Stimulated activated CD4-positive, alpha-beta T cell treated with anti-CD3 and anti-CD28 coated beads, TNF-alpha, amount 100 ng/mL, for 1 hour (primary cell): Measurements from ENCODE around the gene SNX8.

Experiments used
- DNase-seq, 3 donors: peaks; one replicate each; pipeline ENCODE4 v3.0.0-alpha.2; 2020; ENCODE audit warnings: low read depth in 3 of 3, low spot score in 1 of 3

SNX8 gene

DNA sequence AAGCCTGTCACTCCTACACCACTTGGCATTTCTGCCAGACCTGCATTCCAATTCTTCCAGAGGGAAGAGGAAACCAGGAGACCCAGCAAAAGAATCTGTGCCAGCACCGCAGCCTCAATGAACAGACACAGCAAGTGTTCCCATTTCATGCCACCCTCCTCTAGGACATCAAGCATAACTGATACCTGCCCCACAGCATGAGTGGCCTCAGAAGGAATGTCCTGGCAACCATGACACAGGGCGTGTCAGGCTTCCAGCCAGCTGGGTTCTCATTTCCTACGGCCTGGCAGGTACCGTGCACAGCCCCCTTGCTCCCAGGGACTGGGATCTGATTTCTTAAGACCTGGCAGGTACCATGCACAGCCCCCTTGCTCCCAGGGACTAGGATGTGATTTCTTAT lies 89.3 kb downstream of the SNX8 start:
- DNase-seq = no peak

DNA sequence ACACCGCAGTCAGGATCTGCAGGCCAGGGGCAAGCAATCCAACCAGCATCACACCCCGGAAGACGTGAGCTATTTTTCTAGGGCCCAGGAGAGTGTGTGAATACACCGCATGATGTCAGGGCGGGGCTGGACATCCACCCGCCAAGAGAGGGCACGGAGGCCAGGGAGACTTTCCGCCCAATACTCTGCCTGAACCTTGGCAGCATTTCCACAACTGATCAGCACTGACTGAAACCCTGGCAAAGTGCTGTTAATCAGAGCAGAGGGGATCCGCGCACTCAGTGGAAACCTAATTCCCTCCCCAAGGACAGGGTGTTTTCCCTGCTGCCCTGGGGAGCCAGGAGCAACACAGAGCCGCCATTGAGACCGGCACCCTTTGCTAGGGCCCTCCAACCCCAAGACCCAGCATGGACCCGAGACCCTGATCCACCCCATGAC lies 89.7 kb downstream of the SNX8 start:
- no peak for DNase-seq

GRCh38 chr7:2223321-2223720 lies 90.9 kb downstream of the SNX8 start:
- no peak for DNase-seq

DNA sequence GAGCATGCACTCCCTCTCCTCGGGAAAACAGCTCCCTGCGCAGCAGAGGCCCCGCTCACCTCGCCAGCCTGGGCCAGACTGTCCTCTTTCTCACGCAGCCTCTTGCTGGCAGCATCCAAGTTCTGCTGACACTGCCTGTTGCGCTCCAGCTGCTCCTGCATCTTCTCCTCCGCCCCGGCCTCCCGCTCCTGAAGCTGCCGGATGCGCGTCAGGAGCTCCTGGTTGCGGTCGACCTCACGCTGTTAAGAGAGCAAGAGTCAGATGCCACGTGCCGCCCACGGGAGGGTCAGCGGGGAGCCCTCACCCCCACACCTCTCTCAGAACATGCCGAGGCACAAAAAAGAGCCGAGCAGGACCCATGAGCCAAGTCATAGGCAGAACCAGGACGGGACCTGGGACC lies 91.7 kb downstream of the SNX8 start:
- no peak for DNase-seq

GRCh38 chr7:2220954-2221353 lies 93.3 kb downstream of the SNX8 start:
- no peak for DNase-seq

GRCh38 chr7:2220506-2220905 lies 93.7 kb downstream of the SNX8 start:
- DNase-seq = no peak

DNA sequence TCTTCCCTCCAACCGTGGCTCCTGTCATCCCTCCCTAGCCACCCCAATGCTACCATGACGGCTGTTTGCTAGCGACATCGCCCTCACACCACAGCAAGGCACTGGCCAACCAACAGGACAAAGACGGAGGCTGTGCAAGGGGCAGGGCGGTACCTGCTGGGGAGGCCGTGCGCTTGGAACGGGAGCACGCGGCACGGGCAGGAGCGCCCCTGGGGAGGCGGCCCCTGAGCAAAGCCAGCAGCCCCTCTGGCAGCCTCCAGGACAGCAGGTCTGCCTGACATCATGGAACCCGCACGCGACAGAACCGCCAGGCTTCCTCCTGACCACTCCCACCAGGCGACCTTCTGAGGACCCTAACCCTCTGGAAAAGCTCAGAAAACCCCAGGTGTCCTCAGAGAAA lies 94.2 kb downstream of the SNX8 start:
- DNase-seq = no peak

DNA sequence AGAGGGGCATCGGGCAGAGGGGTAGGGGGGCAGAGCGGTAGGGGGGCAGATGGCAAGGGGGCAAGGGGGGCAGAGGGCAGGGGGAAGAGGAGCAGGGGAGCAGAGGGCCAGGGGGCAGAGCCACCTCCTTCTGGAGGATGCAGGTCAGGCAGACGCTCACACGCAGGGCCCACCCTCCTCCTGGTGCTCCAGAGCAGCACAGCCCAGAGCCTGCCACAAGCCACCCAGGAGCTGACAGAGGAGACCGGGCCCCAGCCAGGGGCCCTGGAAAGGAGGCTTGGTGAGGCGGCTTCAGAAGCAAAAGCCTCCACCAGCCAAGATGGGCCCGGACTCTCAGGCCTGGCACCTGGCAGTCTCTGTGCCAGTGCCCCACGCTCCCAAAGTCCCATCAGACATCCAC lies 94.6 kb downstream of the SNX8 start:
- DNase-seq = no peak

DNA sequence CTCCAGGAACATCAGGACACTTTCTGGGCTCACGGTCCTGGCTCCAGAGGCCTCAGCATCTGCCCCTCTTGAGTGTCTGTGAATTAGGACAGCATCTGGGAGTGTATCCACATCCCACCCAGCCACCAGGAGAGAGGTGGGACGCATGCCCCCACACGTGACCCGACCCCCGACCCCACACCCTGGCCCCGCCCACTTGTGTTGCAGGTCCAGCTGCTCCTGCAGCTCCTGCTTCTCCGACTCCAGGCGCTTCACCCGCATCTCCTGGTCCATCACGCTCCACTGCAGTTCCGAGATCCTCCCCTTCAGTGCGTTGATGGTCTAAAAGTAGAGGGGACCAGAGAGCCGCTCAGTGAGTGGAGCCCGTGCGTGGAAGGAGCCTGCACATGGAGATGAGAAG lies 95.1 kb downstream of the SNX8 start:
- DNase-seq = no peak

DNA sequence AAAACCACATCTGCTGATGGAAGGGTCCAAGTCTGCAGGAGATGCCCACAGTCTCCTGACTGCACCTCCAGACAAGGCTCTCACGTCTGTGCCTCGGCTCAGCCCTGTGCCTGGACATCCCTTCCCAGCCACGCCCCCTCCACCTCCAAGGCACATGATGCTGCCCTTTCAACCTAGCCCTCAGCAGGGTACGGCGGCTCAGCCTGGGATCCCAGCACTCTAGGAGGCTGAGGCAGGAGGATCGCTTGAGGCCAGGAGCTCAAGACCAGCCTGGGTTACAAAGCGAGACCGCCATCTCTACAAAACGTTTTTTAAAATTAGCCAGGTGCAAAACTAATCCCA lies 95.8 kb downstream of the SNX8 start:
- no peak for DNase-seq

- no peak for DNase-seq
These were observed 96.4 kb downstream of the SNX8 start for GRCh38 chr7:2217716-2218443.

GRCh38 chr7:2217206-2217605 lies 97.0 kb downstream of the SNX8 start:
- no peak for DNase-seq

DNA sequence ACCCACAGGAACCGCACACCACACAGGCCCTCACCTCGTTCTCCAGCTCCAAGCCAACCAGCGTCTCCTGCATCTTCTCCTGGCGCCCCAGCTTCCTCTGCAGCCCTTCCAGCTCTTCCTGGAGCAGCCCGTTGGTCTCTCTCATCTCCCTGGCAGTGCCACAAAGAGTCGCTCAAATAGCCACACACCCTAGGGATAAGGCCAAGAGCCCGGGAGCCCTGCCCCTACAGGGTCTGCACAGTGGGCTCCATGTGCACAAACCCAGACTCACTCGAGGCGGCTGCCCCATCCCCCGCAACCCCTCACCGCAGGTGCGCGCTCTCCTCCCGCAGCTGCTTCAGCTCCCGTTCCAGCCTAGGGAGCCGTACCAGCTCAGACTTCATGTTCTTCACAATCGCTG lies 98.4 kb downstream of the SNX8 start:
- no peak for DNase-seq

GRCh38 chr7:2214636-2215035 lies 99.6 kb downstream of the SNX8 start:
- DNase-seq = no peak

DNA sequence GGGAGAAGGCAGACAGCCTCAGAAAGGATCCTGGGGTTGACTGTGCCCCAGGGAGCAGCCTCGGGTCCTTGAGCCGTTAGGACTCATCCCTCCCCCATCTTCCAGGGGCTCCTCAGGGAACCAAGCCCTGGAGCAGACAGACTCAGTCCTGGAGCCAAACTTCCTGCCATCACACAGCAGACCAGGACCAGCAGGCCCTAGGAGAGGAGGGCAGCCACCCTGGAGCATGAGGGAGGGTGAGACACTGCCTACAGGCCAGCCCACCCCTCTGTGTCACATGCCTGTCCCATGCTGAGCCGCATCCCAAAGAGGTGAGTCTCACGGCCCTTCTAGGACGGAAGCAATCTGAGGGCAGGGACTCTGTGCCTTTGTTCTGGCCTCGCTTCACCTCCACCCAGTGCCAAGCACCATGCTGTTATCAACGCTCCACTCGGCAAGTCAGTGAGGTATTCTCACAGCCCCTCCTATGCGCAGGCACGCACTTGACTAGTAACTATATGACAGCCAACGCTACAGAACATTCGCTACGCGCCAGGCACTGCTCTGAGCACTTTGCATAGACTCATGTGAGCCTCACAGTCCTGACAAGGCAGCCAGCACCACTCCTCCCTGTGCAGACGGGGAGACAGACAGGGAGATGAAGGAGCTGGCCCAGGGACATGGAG lies 100.6 kb downstream of the SNX8 start:
- no peak for DNase-seq

GRCh38 chr7:2212906-2213305 lies 101.3 kb downstream of the SNX8 start:
- no peak for DNase-seq

- no peak for DNase-seq
These were observed 102.3 kb downstream of the SNX8 start for GRCh38 chr7:2211926-2212325.

- DNase-seq = no peak
These were observed 102.9 kb downstream of the SNX8 start for GRCh38 chr7:2211259-2211880.

DNA sequence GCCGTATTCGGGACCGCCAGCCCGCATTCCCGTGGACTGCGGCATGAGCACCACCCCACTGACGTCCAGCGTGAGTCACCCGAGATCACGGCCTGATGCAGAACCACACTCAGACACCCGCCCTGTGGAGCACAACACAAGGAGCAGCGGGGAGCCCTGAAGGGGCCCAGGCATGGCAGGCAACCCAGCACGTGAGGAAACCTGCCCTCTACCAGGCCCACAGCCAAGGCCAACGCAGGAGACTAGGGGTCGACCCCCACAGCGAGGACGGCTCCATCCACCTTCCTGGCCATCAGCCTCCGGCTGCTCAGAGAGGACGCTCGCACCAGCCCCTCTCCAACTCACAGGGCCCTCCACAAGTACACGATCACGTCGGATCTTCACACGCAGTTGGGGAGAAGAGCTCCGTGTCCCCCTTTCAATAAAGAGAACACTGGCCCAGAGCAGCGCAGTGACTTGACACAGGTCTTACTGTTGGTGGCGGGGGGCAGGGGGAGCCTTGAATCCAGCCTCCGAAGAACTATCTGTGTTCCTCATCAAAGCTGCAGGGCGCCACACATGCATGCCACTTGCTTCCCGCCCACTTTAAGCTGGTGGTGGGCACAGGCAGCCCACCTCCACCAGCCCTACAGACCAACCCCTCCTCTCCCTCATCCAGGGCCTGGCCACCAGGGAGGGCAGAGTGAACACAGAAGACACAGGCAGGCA lies 103.5 kb downstream of the SNX8 start:
- no peak for DNase-seq

GRCh38 chr7:2209961-2210323 lies 104.3 kb downstream of the SNX8 start:
- no peak for DNase-seq

DNA sequence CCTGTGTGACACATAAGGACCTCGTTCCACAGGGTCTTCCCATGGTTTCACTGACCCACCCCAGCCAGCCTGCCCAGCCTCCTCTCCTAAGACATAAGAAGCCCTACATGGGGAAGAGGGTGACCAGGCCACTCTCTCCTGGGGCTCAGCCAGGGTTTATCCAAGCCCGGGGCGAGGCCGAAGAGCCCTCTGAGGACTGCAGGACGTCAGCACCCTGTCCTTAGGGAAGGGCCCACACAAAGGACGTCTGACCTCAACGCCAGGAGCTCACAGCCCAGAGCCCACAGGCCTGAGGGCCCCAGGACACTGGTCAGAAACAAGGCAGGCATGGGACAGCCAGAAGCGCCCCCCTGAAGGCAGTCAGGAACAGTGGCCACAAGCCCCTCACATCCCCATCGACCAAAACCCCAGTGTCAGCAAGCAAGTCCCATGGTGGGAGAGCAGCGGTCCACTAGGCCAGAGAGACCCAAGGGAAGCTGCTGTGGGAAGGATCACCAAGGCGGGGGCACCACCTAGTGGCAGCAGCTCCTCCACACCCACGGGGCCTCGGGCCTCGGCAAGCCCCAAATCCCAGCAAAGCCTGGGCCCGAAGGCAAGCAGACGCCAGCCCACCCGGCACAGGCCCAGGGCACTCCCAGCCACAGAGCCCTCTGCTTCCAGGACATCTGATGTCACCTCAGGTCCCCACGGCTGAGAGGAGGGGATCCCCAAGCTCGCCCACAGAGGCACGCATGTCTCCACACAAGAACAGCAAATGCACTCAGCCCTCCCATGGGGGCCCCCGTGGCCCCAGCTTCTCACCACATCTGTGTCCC lies 104.9 kb downstream of the SNX8 start:
- peak in 2 of 3 donors; percentile 16 to 21 for DNase-seq
